Measurements from ENCODE around the gene IQCK.
"Not testable (repeated sequence)": the region's sequence is repeated elsewhere in the genome, so short reads cannot be mapped to it uniquely, and the experiment has no call there.

IQCK gene

DNA sequence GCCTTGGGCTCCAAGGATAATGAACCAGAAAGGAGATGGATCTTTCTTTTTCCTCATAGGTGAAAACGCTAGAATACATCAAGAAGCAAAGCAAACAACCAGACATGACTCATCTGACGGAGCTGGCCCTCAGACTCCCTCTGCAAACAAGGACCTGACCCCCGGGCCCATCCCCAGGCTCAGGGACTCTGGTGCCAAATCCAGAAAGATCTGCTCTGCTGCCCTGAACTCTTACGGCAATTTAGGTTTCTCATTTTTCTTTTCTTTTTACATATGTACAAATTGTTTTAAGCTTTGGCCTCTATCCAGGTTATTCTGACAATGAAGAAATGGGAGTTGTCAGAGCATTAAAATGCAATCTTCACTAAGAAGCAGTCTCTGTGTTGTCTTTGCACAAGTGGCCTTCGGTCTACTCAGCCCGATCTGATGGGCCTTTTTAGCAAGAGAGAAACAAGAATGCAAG is 17.7 kb upstream of the IQCK start:
- DNase-seq = no peak

DNA sequence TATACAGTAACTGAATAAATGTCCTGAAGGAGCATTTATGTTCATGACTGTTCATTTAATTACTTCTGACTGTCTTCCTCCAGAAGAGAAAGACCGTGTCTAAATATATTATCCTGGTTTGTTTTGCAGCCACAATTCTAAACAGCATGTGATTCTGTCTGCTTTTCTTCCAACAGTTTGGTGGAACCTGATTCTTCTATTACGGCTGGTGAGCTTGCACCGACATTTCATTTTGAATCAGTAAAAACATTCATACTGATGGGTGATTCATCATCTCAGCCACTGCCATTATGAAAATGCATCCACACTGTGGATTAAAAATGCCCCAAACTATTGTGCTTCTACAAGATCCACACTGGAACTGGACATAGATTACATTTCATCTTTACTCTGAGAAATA is 17.0 kb upstream of the IQCK start:
- no peak for DNase-seq

DNA sequence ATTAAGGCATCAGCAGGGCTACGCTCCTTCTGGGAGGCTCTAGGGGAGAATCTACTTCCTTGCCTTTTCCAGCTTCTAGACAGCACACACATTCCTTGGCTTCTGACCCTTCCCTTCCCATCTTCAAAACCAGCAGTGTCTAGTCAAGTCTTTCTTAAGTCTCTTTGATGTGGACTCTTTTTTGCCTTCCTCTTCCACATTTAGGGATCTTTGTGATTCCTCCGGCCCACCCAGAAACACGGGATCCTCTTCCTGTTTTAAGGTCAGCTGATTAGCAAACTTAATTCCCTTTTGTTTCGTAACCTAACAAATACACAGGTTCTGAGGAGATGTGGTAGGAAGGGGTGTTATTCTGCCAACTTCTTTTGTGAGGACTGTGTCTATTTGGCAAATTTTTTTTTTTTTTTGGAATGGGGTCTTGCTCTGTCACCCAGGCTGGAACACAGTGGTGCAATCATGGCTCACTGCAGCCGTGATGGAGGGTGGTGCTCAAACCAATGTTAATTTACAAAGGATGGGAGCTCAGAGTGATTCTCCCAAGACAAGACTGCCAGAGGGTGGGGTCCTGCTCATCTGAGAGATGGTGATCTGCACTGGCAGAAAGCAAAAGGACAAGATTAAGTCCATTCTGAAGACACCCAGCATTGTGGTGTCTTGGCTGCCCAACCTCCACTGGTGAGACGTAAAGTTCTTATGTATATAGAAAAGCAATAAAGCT is 14.7 kb upstream of the IQCK start:
- DNase-seq = peak; percentile 66 to 88 (median 80)

DNA sequence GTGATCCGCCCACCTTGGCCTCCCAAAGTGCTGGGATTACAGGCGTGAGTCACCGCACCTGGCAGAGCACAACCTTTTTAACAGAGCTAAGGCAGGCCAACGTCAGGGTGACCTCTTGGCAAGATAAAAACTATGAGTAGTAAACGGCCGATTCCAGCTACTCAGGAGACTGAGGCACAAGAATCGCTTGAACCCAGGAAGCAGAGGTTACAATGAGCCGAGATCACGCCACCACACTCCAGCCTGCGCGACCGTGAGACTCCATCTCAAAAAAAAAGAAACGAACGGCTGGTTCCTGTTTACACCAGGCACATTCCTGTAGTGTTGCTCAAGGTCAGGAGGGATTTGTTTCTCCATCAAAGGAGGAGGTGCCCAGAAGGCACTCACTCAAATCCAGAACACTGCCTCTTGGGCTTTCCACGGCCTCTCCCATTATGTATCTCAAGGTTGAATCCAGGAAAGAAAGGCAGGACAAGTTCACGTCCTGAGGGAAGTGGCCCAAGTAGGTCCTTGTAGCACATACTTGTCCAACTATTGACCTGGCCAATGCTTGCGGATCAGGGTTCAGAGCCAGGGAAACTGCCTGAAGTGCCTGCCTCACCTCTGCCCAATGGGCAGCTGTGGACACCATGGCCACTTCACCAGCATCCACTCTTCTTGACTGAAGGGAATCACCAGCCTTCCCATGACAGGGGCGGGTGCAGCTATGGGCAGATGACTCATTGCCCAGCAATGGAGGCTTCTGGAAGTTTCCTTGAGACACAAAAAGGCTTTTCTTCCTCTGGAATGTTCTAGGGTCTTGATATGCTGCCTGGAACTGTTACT is 13.5 kb upstream of the IQCK start:
- peak in 1 of 4 experiments; percentile 32 for DNase-seq

DNA sequence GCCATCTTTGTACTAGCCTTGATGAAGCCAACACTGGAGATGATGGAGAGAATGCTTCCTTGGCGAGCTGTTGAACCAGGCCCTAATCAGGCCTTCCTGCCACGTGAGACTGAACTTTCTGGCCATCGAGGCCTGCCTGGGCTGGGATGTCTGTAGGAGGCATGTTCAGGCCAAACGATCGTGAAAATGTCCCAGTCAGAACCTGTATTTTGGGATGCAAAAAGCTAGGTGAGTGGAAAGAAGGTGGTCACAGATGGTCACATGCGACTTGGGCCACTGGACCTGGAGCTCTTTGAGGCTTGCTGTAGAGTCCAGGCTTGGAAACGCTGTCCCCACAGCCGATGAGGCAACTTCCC is 12.9 kb upstream of the IQCK start:
- no peak for DNase-seq

DNA sequence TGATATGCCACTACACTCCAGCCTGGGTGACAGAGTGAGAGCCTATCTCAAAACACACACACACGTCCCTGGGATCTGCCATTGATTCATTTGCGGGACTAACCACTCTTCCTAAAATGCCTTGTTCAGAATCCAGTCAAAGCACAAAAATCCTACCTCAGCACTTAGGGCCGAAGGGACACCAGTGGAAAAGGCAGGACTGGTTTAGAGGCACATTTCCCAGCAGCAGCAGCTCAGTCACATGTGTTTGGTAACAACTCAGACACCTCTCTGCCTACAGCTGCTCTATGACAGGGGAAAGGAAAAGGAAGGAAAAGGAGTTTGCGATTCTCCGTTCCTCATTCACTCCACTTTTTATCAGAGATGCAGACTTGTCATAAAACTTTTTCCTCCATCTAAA is 12.2 kb upstream of the IQCK start:
- peak; percentile 5 to 38 (median 20) for DNase-seq

DNA sequence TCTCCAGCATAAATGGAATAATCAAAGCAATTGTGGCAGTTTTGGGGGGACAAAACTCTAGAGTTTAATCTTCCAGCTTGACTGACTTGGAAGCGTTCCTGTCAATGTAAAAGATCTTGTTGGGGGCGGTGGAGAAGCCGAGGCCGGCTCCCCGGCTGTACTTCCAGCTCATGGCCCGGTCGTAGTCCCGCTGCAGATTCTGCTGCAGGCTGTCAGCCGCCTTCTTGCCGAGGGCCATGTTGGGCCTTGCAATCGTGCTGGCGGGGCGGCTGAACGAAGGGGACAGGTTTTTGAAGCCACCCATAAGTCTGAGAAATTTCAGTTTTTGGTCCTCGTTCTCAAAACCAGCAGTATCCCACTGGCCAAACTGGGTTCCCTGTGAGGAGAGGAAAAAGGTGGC is 11.2 kb upstream of the IQCK start:
- no peak for DNase-seq

DNA sequence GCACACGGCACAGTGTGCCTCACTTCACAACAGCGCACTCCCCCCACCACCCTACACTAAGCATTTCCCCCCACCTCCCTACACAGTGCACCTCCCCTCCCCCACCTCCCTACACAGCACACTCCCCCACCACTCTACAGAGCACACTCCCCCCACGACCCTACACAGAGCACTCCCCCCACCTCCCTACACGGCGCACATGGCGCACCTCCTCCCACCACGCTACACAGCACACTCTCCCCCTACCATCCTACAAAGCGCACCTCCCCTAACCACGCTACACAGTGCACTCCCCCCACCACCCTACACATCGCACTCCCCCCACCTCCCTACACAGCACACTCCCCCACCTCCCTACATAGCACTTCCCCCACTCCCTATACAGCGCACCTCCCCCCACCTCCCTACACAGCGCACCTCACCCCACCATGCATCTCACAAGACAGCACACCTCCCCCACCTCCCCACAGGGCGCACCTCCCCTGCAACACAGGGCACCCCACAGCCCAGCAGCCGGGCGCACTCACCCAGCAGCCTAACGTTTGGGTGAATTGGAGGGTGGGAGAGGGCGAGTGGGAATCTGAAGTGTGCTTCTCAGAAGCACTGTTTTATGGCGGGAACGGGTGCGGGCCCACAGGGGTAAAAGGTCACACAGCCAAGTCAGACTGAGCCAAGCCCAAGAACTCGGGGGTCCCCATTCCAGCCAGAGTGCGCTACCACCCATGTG is 10.3 kb upstream of the IQCK start:
- DNase-seq = no peak

DNA sequence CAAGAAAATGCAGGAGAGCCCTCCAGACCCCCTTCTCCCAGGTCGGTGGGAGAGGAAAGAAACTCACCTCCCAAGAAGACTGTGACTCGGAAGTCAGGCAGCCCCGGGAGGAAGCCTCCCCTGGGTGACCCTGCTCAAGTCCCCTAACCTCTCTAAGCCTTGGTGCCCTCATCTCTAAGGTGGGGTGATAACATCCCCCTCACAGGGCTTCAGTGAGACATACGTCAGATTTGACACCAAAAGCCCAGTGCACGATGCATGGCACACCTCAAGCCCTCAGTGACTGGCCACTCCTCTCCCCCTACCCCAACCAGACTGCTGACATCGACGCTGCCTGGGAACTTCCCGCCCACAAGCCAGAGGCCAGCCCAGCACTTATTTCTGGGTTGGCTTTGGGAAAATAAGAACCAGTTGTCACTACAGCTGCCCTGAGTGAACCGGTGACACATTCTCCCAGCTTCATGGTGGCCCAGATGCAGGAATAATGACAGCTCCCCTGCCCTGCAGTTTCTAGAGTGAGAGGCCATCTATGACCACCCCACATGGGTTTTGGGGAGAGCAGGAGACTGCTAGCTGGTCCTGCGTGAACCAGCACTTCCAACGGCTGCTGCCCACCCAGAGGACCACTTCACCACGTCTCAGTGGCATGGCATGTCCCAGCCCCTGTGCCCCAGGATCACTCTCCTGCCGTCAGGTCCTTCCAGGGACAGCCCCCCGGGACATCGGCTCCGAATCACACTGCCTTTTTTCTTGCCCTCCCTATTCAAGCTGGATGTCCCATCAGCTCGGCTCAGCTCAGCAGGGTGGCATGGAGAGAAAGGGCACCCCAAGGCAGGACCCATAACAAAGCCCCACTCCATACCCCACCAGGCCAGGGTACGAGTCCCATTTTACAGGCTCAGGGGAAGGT is 9.5 kb upstream of the IQCK start:
- DNase-seq = no peak

DNA sequence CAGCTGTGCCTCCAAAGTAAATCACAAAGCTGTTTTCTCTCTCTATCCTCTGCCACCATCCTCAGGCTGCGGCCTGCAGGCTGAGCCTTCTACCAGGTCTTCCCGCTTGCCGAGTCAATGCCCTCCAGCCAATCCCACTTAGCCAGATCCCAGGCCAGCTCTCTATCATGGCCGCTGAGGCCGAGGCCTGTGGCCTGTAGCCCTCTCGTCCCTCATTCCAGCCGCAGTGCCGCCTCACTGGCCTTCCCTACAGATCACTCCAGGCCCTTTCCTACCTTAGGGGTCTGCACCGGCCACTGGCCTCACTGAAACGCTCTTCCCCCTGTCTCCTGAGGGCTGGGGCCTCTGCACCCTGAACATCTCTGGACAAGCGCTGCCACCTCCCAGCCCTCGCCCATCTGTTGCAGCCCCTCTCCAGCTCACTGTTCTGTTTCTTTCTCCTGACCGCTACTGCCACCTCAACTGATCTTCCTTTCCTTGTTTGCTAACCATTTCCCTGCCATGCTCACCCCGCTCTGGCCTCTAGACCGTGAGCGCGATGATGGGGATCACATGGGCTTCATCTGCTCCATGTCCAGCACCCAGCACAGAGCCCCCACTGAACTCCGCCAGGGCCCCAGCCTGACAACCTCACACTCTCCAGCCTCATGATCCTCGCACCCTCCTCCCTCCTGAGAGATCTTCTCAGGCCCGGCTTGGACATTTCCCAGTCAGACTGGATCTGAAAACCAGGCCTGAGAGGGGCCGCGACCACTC is 8.5 kb upstream of the IQCK start:
- no peak for DNase-seq

DNA sequence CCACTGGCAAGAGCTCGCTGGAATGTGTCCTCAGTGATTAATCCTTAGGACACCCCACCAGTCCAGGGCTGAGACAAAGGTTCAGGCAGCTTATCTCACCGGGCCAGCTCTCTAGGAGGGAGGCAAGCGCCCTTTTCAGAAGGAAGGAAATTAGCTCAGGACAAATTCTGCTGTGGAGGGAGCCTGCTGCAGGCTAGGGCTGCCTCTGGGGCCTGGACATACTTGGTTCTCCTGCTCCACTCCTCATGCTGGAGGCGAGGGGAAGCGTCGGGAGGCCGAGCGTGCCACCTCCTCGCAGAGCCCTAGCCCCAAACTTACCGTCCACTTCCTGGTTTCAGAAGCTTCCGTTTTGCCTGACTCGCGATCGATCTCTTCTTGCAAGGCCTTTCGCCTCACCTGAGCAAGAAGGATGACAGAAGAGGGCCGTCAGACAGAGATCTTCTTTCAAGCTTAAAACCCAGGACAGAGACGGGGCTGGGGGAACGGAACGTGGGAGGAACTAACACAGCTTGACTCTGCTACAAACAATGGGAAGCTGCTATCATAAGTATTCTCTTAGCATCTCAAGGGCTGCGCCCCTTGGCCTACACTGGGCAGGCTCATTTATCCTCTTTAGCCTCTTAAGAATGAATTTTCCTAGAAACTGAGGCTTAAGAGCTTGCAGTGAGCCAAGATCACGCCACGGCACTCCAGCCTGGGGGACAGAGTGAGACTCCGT is 7.7 kb upstream of the IQCK start:
- no peak for DNase-seq

DNA sequence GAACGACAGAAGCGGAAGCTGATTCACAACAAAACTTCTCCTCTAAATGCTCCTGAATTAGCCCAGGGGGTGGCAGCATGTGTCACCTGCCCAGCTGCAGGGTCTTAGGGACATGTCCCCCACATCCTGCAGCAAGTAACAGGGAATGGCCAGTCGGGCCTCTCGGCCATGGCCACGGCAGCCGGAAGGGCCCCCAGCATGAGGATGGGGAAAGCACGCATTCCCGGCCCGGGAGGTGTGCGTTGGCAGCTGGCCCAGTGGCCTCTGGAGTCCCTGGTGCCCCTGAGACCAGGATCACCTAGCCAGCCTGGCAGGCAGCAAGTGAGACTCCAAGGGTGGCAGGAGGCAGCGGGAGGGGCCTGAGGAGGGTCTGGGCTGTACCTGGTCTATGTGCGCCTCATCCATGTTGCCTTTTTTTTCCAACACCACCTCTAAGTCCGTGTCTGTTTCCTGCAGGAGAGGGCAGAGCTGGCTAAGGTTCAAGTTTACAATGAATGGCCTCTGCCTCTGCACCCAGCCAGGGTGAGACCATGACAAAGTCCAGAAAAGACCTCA is 7.0 kb upstream of the IQCK start:
- DNase-seq = no peak

DNA sequence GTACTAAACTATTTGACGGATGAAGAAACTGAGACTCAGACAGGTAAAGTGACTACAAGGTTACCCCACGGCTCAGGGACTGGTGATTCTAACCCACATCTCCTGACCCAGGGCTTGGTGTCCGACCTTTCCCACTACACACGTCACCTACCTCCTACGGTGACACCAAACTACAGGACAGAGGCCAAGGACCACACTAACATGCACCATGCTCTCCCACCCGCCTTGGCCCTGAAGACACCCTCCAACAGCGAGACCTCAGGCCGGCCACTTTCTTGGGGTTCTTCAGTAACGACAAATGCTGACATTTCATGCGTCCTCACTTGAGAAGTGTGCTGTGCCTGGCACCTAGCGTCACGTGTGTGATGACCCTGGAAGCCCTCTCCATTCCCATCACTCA is 6.4 kb upstream of the IQCK start:
- no peak for DNase-seq

DNA sequence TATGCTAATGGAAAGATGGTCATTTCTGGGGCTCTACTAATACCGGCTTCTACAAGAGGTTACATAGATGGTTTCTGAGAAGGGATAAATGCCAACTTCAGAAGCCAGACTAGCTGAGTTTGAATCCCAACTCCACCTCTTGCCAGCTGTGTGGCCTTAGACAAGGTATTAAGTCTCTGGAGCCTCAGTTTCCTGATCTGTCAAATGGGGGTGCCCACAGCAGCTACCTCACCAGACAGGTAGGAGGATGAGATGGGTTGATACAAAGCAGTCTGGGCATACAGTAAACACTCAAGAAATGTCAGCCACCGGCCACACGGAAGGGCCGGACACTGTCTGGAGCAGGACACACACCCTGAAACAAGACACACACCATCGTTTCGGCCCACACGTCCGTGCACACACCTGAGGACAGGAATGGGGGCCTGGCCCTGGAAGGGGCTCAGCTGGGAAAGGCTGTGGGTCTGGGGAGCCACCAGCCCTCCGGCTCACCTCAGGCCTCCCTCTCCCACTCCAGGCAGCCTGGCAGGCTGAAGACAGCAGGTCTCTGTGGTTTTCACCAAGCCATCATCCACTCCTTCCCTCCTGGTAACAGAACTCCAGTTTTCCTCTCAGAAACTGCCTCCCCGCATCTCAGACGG is 5.5 kb upstream of the IQCK start:
- no peak for DNase-seq

DNA sequence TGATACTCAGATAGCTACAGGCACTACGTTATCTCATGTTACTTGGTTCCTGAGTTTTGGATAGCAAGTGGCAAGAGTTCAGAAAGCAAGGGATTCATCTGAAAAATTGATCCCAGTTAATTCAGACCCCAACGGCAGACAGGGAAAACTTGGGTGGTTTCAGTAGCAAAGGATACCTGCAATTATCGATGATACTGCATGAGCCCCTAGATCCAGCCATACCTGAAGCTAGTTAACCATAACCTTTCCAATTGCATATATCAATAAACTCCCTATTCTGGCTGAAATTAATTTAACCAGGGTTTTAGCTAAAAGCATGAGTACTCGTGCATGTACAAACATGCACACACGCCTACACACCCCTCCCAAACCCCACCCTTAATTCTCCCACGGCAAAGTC is 4.4 kb upstream of the IQCK start:
- no peak for DNase-seq

DNA sequence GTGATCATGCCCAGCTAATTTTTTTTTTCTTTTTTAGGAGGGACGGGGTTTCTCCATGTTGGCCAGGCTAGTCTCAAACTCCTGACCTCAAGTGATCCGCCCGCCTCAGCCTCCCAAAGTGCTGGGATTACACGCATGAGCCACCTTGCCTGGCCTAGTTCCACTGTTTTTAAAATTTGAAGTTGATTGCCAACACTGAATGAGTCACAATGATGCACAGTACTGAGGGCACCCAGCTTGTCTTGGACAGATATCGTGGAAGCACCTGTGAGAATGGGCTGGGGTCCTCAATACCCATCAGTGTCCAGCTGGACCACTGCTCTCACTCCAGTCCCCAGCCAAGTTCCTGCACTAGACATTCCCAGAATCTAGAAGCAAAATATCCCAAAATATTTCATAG is 2.5 kb upstream of the IQCK start:
- no peak for DNase-seq

DNA sequence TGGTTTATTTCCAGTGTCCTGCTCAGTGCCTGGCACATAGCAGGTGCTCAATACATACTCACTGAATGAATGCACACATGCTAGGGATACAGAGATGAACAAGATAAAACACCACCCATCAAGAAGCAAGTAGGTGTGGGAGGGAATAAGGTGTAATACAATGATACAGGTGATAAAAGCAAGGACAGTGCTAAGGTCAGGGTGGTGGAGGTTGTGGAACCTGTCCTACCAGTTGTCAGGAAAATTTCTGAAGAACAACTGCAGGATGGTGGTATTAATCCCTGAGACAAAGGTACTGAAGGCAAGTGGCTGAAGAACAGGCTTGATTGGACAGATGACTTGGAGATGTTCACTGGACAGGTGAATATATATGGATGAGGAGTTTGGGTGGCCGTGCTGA is 1.9 kb upstream of the IQCK start:
- DNase-seq = no peak

DNA sequence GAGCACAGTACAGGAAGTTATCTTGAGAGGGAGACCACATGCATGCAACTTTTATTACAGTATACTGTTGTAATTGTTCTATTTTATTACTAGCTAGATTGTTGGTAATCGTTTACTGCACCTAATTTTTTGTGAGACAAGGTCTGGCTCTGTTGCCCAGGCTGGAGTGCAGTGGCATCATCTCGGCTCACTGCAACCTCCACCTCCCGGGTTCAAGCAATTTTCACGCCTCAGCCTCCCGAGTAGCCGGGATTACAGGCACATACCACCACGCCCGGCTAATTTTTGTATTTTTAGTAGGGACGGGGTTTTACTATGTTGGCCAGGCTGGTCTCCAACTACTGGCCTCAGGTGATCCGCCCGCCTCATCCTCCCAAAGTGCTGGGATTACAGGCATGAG is 1.3 kb upstream of the IQCK start:
- not testable (repeated sequence) for DNase-seq

DNA sequence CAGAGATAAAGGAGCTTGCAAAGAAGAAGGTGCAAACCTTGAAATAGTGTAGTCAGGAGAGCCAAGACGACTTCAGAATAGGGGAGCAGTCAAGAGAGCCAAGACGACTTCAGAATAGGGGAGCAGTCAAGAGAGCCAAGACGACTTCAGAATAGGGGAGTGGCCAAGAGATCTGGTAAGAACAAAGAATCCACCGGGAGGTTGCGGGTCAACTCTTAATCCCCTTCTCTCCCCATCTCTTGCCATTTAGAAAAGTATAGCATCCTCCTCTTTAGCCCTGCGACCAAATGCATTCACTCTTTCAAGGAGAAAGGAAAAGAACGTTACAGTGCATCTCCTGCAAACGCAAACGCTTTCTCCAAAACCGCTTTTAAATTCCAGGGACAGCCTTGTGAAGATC is 757 bp upstream of the IQCK start:
- DNase-seq = no peak

DNA sequence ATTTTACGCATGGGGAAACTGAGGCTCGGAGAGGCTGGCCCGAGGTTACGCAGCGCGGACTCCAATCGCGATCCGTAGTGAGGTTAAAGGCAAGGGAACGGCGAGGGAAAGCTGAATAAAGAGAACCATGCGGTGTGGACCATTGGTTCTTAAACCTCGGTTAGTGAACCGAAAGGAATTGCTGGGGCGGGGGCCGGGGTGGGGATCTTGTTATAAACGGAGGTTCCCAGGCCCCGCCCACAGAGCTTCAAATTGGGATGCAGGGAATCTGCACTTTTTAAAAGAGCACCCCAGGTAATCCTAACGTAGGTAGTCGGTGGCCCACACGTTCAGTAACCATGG is 524 bp downstream of the IQCK start:
- no peak for DNase-seq

Data from suppressor macrophage (primary cell).